GM18907 (cell line): ENCODE measurements around the gene TUBB4B.

ENCODE experiments used
- ATAC-seq: cut with Tn5 transposase; IDR thresholded peaks from one replicate; pipeline ENCODE4 v1.9.1; 2021; ENCODE audit warnings: mild to moderate bottlenecking, moderate library complexity; ENCODE audit not compliant: unreplicated experiment

TUBB4B gene

GRCh38 chr9:137225699-137226331 lies 15.3 kb upstream of the TUBB4B start:
- no peak for ATAC-seq

- no peak for ATAC-seq
These were observed 14.6 kb upstream of the TUBB4B start for GRCh38 chr9:137226338-137227053.

GRCh38 chr9:137227054-137227852 lies 13.8 kb upstream of the TUBB4B start, which contains the start of gene RNF224:
TSS of gene RNF224 (plus strand) at chr9:137227502. CDS start at chr9:137228336, 834 bp downstream.
- no peak for ATAC-seq

- no peak for ATAC-seq
These were observed 13.1 kb upstream of the TUBB4B start for GRCh38 chr9:137227853-137228505.

- ATAC-seq = no peak
These were observed 12.6 kb upstream of the TUBB4B start for GRCh38 chr9:137228506-137228967.

- no peak for ATAC-seq
These were observed 11.9 kb upstream of the TUBB4B start for GRCh38 chr9:137228968-137229896.

GRCh38 chr9:137229903-137230704 lies 11.0 kb upstream of the TUBB4B start:
- ATAC-seq = no peak

- ATAC-seq = no peak
These were observed 10.2 kb upstream of the TUBB4B start, which contains the start of gene SLC34A3 for GRCh38 chr9:137230705-137231371. TSS of gene SLC34A3 (plus strand) at chr9:137230901. CDS start at chr9:137231703, 802 bp downstream.

- no peak for ATAC-seq
These were observed 9.6 kb upstream of the TUBB4B start for GRCh38 chr9:137231372-137232039.

- ATAC-seq = no peak
These were observed 9.0 kb upstream of the TUBB4B start for GRCh38 chr9:137232101-137232500.

- ATAC-seq = no peak
These were observed 8.6 kb upstream of the TUBB4B start for GRCh38 chr9:137232510-137232909.

GRCh38 chr9:137233143-137233980 lies 7.7 kb upstream of the TUBB4B start:
- no peak for ATAC-seq

GRCh38 chr9:137234055-137234697 lies 6.9 kb upstream of the TUBB4B start:
- ATAC-seq = no peak

- no peak for ATAC-seq
These were observed 6.2 kb upstream of the TUBB4B start for GRCh38 chr9:137234758-137235423.

GRCh38 chr9:137235424-137236237 lies 5.5 kb upstream of the TUBB4B start:
- ATAC-seq = no peak
